RPMI8226 (cell line): ENCODE results near the gene EFHC2.
"Not testable (repeated sequence)": the region's sequence is repeated elsewhere in the genome, so short reads cannot be mapped to it uniquely, and the experiment has no call there.

ENCODE experiments used
- DNase-seq: peaks from one replicate; pipeline ENCODE4 v3.0.0-alpha.2; 2015

The EFHC2 gene

GRCh38 chrX:44227991-44228390 lies 115.5 kb downstream of the EFHC2 start:
- DNase-seq = no peak

- DNase-seq = no peak
Measured at GRCh38 chrX:44225667-44226066, 117.8 kb downstream of the EFHC2 start.

GRCh38 chrX:44224760-44225159 lies 118.7 kb downstream of the EFHC2 start:
- DNase-seq = no peak

GRCh38 chrX:44223150-44223549 lies 120.3 kb downstream of the EFHC2 start:
- no peak for DNase-seq

- no peak for DNase-seq
Measured at GRCh38 chrX:44218465-44218864, 125.0 kb downstream of the EFHC2 start.

GRCh38 chrX:44216171-44216570 lies 127.3 kb downstream of the EFHC2 start:
- DNase-seq = no peak

- no peak for DNase-seq
Measured at GRCh38 chrX:44203791-44204190, 139.7 kb downstream of the EFHC2 start.

- DNase-seq = no peak
Measured at GRCh38 chrX:44202596-44202995, 140.9 kb downstream of the EFHC2 start.

GRCh38 chrX:44189116-44189515 lies 154.4 kb downstream of the EFHC2 start:
- no peak for DNase-seq

GRCh38 chrX:44187915-44188314 lies 155.6 kb downstream of the EFHC2 start:
- DNase-seq = not testable (repeated sequence)

- DNase-seq = no peak
Measured at GRCh38 chrX:44183329-44183728, 160.1 kb downstream of the EFHC2 start.

GRCh38 chrX:44178274-44179053 lies 165.0 kb downstream of the EFHC2 start:
- DNase-seq = no peak

GRCh38 chrX:44175455-44175854 lies 168.0 kb downstream of the EFHC2 start:
- DNase-seq = no peak

GRCh38 chrX:44174061-44174460 lies 169.4 kb downstream of the EFHC2 start:
- no peak for DNase-seq

- no peak for DNase-seq
Measured at GRCh38 chrX:44173219-44173618, 170.3 kb downstream of the EFHC2 start.

GRCh38 chrX:44167116-44167515 lies 176.4 kb downstream of the EFHC2 start:
- no peak for DNase-seq

GRCh38 chrX:44162964-44163475 lies 180.5 kb downstream of the EFHC2 start:
- no peak for DNase-seq

- no peak for DNase-seq
Measured at GRCh38 chrX:44157858-44158257, 185.6 kb downstream of the EFHC2 start.

- no peak for DNase-seq
Measured at GRCh38 chrX:44157283-44157682, 186.2 kb downstream of the EFHC2 start.

- DNase-seq = no peak
Measured at GRCh38 chrX:44156726-44157125, 186.7 kb downstream of the EFHC2 start.

GRCh38 chrX:44155126-44155525 lies 188.3 kb downstream of the EFHC2 start:
- DNase-seq = no peak

GRCh38 chrX:44152852-44153251 lies 190.6 kb downstream of the EFHC2 start:
- no peak for DNase-seq

- no peak for DNase-seq
Measured at GRCh38 chrX:44147130-44147529, 196.3 kb downstream of the EFHC2 start.

GRCh38 chrX:44144177-44144945 lies 199.1 kb downstream of the EFHC2 start:
- DNase-seq = no peak
